SK-N-SH (cell line): ENCODE results near the gene ABAT. TPM values are rescaled to one million over a fixed set of nuclear protein-coding genes. Genes with fewer than 3 reads are reported as not detected.
A peak's percentile ranks its signal among the peaks of the same experiment; 100 is the strongest.

ENCODE experiments used
- CTCF ChIA-PET: fragments of 300-600, 350-600 bp; formaldehyde crosslinking; extraction: SDS; loops from one replicate; lab custom pipeline; 2021; lab: Yijun Ruan, JAX
- POLR2A ChIA-PET: fragments of 350-600 bp; sonication (Branson Sonifier 250); formaldehyde crosslinking; extraction: SDS; loops from one replicate; lab custom pipeline; 2020; ENCODE audit warnings: antibody characterized with exemption, inconsistent platforms; lab: Yijun Ruan, JAX
- DNase-seq: peaks from one replicate; pipeline ENCODE4 v3.0.0; 2012
- H2AFZ ChIP-seq: fragments of 200-600 bp; sonication (generic); 2 replicates; pipeline ENCODE4 v1.8.1; 2016; ENCODE audit warnings: antibody characterized with exemption, mild to moderate bottlenecking, low read depth
- H3F3A ChIP-seq: fragments of 200-600 bp; sonication (generic); replicated peaks from 2 replicates; pipeline ENCODE3; 2016; ENCODE audit warnings: antibody characterized with exemption, mild to moderate bottlenecking; ENCODE audit not compliant: insufficient read depth
- H3K27ac ChIP-seq, 2 experiments: fragments of 200-500 bp in 1 of 2; fragments of 200-600 bp in 1 of 2; sonication (Bioruptor generic) in 1 of 2; sonication (generic), shearing (Covaris generic) in 1 of 2; 2 replicates each; pipeline versions ENCODE4 v1.5.1 to v1.6.1; 2014 to 2016; ENCODE audit warnings: low read depth in 2 of 2, inconsistent platforms in 1 of 2, low read length in 1 of 2, mild to moderate bottlenecking in 1 of 2, mixed read lengths in 1 of 2
- H3K27me3 ChIP-seq: fragments of 200-600 bp; sonication (generic), shearing (Covaris generic); 2 replicates; pipeline ENCODE4 v1.6.1; 2016; ENCODE audit warnings: mixed run types; ENCODE audit not compliant: insufficient read depth
- H3K36me3 ChIP-seq, 2 experiments: fragments of 200-500 bp in 1 of 2; fragments of 200-600 bp in 1 of 2; sonication (Bioruptor generic) in 1 of 2; sonication (generic) in 1 of 2; replicated peaks in 1 of 2; 2 replicates each; pipeline versions ENCODE3 to v1.5.1; 2014 to 2016; ENCODE audit warnings: low read length in 1 of 2, mild to moderate bottlenecking in 1 of 2; ENCODE audit not compliant: insufficient read depth in 2 of 2, control insufficient read depth in 1 of 2
- H3K4me1 ChIP-seq, 2 experiments: fragments of 200-500 bp in 1 of 2; fragments of 200-600 bp in 1 of 2; sonication (Bioruptor generic) in 1 of 2; sonication (generic), shearing (Covaris generic) in 1 of 2; 2 replicates each; pipeline versions ENCODE4 v1.5.1 to v1.6.1; 2014 to 2016; ENCODE audit warnings: low read depth in 1 of 2, low read length in 1 of 2, mixed run types in 1 of 2; ENCODE audit not compliant: insufficient read depth in 2 of 2, control insufficient read depth in 1 of 2
- H3K4me2 ChIP-seq: fragments of 200-600 bp; sonication (generic), shearing (Covaris generic); 2 replicates; pipeline ENCODE4 v1.6.1; 2017; ENCODE audit warnings: mixed run types
- H3K4me3 ChIP-seq, 2 experiments: fragments of 200-500 bp in 1 of 2; fragments of 200-600 bp in 1 of 2; sonication (Bioruptor generic) in 1 of 2; sonication (generic), shearing (Covaris generic) in 1 of 2; 2 replicates each; pipeline versions ENCODE4 v1.5.1 to v1.8.1; 2014 to 2016; ENCODE audit warnings: low read depth in 2 of 2, inconsistent platforms in 1 of 2, low read length in 1 of 2, mild to moderate bottlenecking in 1 of 2, mixed read lengths in 1 of 2, moderate library complexity in 1 of 2
- H3K79me2 ChIP-seq: fragments of 200-600 bp; sonication (generic); 2 replicates; pipeline ENCODE4 v1.8.1; 2017; ENCODE audit warnings: mild to moderate bottlenecking; ENCODE audit not compliant: insufficient read depth
- H3K9ac ChIP-seq: fragments of 200-600 bp; sonication (generic); 2 replicates; pipeline ENCODE4 v1.6.1; 2017; ENCODE audit warnings: mixed run types
- H3K9me2 ChIP-seq: fragments of 200-600 bp; sonication (generic); 2 replicates; pipeline ENCODE4 v1.6.1; 2017; ENCODE audit warnings: mixed run types
- H3K9me3 ChIP-seq: fragments of 200-600 bp; sonication (generic); 2 replicates; pipeline ENCODE4 v1.6.1; 2017; ENCODE audit warnings: mixed run types, mild to moderate bottlenecking, moderate library complexity
- H4K20me1 ChIP-seq: fragments of 200-600 bp; sonication (generic); 2 replicates; pipeline ENCODE4 v1.6.1; 2017; ENCODE audit warnings: mild to moderate bottlenecking, mixed run types; ENCODE audit not compliant: insufficient read depth
- EP300 ChIP-seq, 2 experiments: IDR thresholded peaks; 2 replicates each; pipeline versions ENCODE4 v1.4.0 to v1.6.1; 2012; ENCODE audit warnings: borderline replicate concordance in 1 of 2, low read depth in 1 of 2, low read length in 1 of 2
- FOXJ3 ChIP-seq: sonication (generic); formaldehyde crosslinking; IDR thresholded peaks from 2 replicates; pipeline ENCODE4 v1.5.1; 2020; ENCODE audit warnings: mild to moderate bottlenecking, missing genetic modification reagents
- FOXM1 ChIP-seq: IDR thresholded peaks from 2 replicates; pipeline ENCODE4 v1.4.0; 2012; ENCODE audit warnings: low read depth, mild to moderate bottlenecking
- GATA2 ChIP-seq: sonication (generic); formaldehyde crosslinking; IDR thresholded peaks from 2 replicates; pipeline ENCODE4 v1.5.0; 2020; ENCODE audit warnings: mild to moderate bottlenecking, missing genetic modification reagents
- MEF2A ChIP-seq: IDR thresholded peaks from 2 replicates; pipeline ENCODE4 v1.4.0; 2012; ENCODE audit warnings: low read depth, borderline replicate concordance
- MXI1 ChIP-seq: IDR thresholded peaks from 2 replicates; pipeline ENCODE4 v1.6.1; 2012; ENCODE audit warnings: mild to moderate bottlenecking, low read depth, low read length, improper control_type of control experiment
- NFIC ChIP-seq: IDR thresholded peaks from 2 replicates; pipeline ENCODE4 v1.4.0; 2012; ENCODE audit warnings: borderline replicate concordance
- NRF1 ChIP-seq: IDR thresholded peaks from 2 replicates; pipeline ENCODE4 v1.6.1; 2012; ENCODE audit warnings: low read depth, mild to moderate bottlenecking, low read length
- RCOR1 ChIP-seq: fragments of 150-350 bp; IDR thresholded peaks from 2 replicates; pipeline ENCODE4 v1.6.1; 2017; ENCODE audit warnings: antibody characterized with exemption, low read length
- SIN3A ChIP-seq: IDR thresholded peaks from 2 replicates; pipeline ENCODE4 v1.6.1; 2012; ENCODE audit warnings: low read depth, mild to moderate bottlenecking, low read length, moderate library complexity, borderline replicate concordance
- SMC3 ChIP-seq: IDR thresholded peaks from 2 replicates; pipeline ENCODE4 v1.6.1; 2012; ENCODE audit warnings: low read depth, low read length, improper control_type of control experiment
- WGBS: methylation state at CpG from one replicate; pipeline ENCODE4 v1.1.6; 2017; ENCODE audit warnings: low lambda C conversion rate; 5-methylcytosine and 5-hydroxymethylcytosine counted together
- polyA plus RNA-seq, 3 experiments: library from polyadenylated mRNA; depleted of rRNA; stranded (reverse); fragments of >200 nt; gene quantifications; 2 replicates each; pipeline ENCODE4 v1.2.3, GENCODE V29; 2012
- TF ChIP-seq, protein P1 (sequence below): IDR thresholded peaks from 2 replicates; pipeline ENCODE4; 2012
- TF ChIP-seq, protein P2 (sequence below): IDR thresholded peaks from 2 replicates; pipeline ENCODE4 v1.4.0; 2012; ENCODE audit warnings: low read depth, borderline replicate concordance
- TF ChIP-seq, protein P3 (sequence below): IDR thresholded peaks from 2 replicates; pipeline ENCODE4 v1.4.0; 2012; ENCODE audit warnings: low read depth, borderline replicate concordance
- TF ChIP-seq, protein P4 (sequence below): IDR thresholded peaks from 2 replicates; pipeline ENCODE4 v1.6.1; 2012; ENCODE audit warnings: mild to moderate bottlenecking, low read depth, low read length, moderate library complexity

The ABAT gene
- polyA plus RNA-seq, 1 of the 3 experiments (the other 2 are of a cell fraction): 4.7 TPM

GRCh38 chr16:8713635-8714172 lies 39.3 kb downstream of the ABAT start:
- TF ChIP-seq GATA2 (CRISPR knock-in tag) (peak; percentile 62), FOXM1 (no peak), MXI1 (peak; percentile 68; the same call in 1 of the 2 replicates), FOXJ3 (CRISPR knock-in tag) (no peak)
- TF ChIP-seq, protein P1, sequence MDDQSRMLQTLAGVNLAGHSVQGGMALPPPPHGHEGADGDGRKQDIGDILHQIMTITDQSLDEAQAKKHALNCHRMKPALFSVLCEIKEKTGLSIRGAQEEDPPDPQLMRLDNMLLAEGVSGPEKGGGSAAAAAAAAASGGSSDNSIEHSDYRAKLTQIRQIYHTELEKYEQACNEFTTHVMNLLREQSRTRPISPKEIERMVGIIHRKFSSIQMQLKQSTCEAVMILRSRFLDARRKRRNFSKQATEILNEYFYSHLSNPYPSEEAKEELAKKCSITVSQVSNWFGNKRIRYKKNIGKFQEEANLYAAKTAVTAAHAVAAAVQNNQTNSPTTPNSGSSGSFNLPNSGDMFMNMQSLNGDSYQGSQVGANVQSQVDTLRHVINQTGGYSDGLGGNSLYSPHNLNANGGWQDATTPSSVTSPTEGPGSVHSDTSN: no peak
- Histone ChIP-seq H3K4me2 (no peak overlapping the region), H3K4me1 (peaks cover 0 to 24% of the 10 kb centered on the region in 2 experiments; a peak in 3 of 4 replicates), H3K36me3 (no peaks in the 10 kb centered on the region), H3K27me3 (no peaks in the 10 kb centered on the region), H3F3A (no peaks in the 10 kb centered on the region), H3K79me2 (no peaks in the 10 kb centered on the region), H3K9ac (no peak overlapping the region), H3K9me3 (no peaks in the 10 kb centered on the region), H4K20me1 (no peaks in the 10 kb centered on the region), H3K4me3 (no peak overlapping the region), H2AFZ (no peak overlapping the region), H3K27ac (peak overlapping the region in 1 of 2 experiments; percentile 92; a peak in 2 of 4 replicates), H3K9me2 (no peaks in the 10 kb centered on the region)
- peak; percentile 49 for DNase-seq
- ChIA-PET POLR2A (interaction anchor here (0.5 to 1.0 kb wide), 5 partner anchors 8 to 155 kb away, joined by 3 read pairs; no protein-coding TSS in a partner anchor), CTCF (interaction anchor here (0.8 to 1.7 kb wide), 9 partner anchors 8 to 421 kb away, joined by 3 to 8 read pairs (median 3); partner anchors contain the start of gene ABAT)
- 39% methylated on average over 6 of the region's 10 CpGs for WGBS

- CTCF ChIA-PET: interaction anchor here (0.7 to 1.2 kb wide), 5 partner anchors 38 to 420 kb away, joined by 3 to 4 read pairs (median 3); partner anchors contain the start of gene ABAT
- 56% methylated on average over 7 of the region's 7 CpGs for WGBS
- TF ChIP-seq RCOR1: no peak
- TF ChIP-seq FOXJ3 (CRISPR knock-in tag): peak; percentile 27; the same call in 1 of the 2 replicates
- TF ChIP-seq SIN3A: no peak
- no peak for TF ChIP-seq NRF1
- TF ChIP-seq, protein P2, sequence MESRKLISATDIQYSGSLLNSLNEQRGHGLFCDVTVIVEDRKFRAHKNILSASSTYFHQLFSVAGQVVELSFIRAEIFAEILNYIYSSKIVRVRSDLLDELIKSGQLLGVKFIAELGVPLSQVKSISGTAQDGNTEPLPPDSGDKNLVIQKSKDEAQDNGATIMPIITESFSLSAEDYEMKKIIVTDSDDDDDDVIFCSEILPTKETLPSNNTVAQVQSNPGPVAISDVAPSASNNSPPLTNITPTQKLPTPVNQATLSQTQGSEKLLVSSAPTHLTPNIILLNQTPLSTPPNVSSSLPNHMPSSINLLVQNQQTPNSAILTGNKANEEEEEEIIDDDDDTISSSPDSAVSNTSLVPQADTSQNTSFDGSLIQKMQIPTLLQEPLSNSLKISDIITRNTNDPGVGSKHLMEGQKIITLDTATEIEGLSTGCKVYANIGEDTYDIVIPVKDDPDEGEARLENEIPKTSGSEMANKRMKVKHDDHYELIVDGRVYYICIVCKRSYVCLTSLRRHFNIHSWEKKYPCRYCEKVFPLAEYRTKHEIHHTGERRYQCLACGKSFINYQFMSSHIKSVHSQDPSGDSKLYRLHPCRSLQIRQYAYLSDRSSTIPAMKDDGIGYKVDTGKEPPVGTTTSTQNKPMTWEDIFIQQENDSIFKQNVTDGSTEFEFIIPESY: no peak
- no peak for TF ChIP-seq GATA2 (CRISPR knock-in tag)
- TF ChIP-seq MXI1: peak; percentile 15; the same call in 1 of the 2 replicates
- TF ChIP-seq SMC3: no peak
- TF ChIP-seq, protein P3, sequence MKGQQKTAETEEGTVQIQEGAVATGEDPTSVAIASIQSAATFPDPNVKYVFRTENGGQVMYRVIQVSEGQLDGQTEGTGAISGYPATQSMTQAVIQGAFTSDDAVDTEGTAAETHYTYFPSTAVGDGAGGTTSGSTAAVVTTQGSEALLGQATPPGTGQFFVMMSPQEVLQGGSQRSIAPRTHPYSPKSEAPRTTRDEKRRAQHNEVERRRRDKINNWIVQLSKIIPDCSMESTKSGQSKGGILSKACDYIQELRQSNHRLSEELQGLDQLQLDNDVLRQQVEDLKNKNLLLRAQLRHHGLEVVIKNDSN: no peak
- TF ChIP-seq, protein P4, sequence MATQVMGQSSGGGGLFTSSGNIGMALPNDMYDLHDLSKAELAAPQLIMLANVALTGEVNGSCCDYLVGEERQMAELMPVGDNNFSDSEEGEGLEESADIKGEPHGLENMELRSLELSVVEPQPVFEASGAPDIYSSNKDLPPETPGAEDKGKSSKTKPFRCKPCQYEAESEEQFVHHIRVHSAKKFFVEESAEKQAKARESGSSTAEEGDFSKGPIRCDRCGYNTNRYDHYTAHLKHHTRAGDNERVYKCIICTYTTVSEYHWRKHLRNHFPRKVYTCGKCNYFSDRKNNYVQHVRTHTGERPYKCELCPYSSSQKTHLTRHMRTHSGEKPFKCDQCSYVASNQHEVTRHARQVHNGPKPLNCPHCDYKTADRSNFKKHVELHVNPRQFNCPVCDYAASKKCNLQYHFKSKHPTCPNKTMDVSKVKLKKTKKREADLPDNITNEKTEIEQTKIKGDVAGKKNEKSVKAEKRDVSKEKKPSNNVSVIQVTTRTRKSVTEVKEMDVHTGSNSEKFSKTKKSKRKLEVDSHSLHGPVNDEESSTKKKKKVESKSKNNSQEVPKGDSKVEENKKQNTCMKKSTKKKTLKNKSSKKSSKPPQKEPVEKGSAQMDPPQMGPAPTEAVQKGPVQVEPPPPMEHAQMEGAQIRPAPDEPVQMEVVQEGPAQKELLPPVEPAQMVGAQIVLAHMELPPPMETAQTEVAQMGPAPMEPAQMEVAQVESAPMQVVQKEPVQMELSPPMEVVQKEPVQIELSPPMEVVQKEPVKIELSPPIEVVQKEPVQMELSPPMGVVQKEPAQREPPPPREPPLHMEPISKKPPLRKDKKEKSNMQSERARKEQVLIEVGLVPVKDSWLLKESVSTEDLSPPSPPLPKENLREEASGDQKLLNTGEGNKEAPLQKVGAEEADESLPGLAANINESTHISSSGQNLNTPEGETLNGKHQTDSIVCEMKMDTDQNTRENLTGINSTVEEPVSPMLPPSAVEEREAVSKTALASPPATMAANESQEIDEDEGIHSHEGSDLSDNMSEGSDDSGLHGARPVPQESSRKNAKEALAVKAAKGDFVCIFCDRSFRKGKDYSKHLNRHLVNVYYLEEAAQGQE: no peak
- TF ChIP-seq, protein P1: no peak
- TF ChIP-seq NFIC: no peak
- no peak for TF ChIP-seq MEF2A
- TF ChIP-seq EP300 (IDR thresholded peaks at IDR 0.05; ENCODE audit: borderline replicate concordance in 1 of 2, low read depth in 1 of 2, low read length in 1 of 2): 0 out of 4 replicates have a peak, but pooled peaks of 1 of the 2 experiments have one; percentile 22
Observed at GRCh38 chr16:8714174-8714573, 39.8 kb downstream of the ABAT start.

More at GRCh38 chr16:8714174-8714573, 39.8 kb downstream of the ABAT start:
- Histone ChIP-seq H3K9me3 (no peaks in the 10 kb centered on the region), H3K27me3 (no peaks in the 10 kb centered on the region), H3K4me1 (peaks cover 0 to 24% of the 10 kb centered on the region in 2 experiments; a peak in 3 of 4 replicates), H3K36me3 (no peaks in the 10 kb centered on the region), H3K4me3 (no peak overlapping the region), H3K27ac (peak overlapping the region in 1 of 2 experiments; percentile 92; a peak in 2 of 4 replicates), H3F3A (no peaks in the 10 kb centered on the region), H4K20me1 (no peaks in the 10 kb centered on the region), H2AFZ (no peak overlapping the region), H3K4me2 (no peak overlapping the region), H3K9me2 (no peaks in the 10 kb centered on the region), H3K79me2 (no peaks in the 10 kb centered on the region), H3K9ac (no peak overlapping the region)
- peak; percentile 55 for DNase-seq
- POLR2A ChIA-PET: interaction anchor here (0.6 to 1.0 kb wide), 2 partner anchors 9 to 154 kb away, joined by 3 read pairs; no protein-coding TSS in a partner anchor
